Activated CD4-positive, alpha-beta memory T cell treated with anti-CD3 and anti-CD28 coated beads for 36 hours (primary cell): ENCODE results near the gene OR10H5. TPM values are rescaled to one million over a fixed set of nuclear protein-coding genes. Genes with fewer than 3 reads are reported as not detected.
"Not testable (repeated sequence)": the region's sequence is repeated elsewhere in the genome, so short reads cannot be mapped to it uniquely, and the experiment has no call there.

ENCODE experiments used
- CTCF ChIA-PET: fragments of 350-600 bp; sonication (Branson Sonifier 250); formaldehyde crosslinking; loops from one replicate; lab custom pipeline; 2021; ENCODE audit warnings: antibody characterized with exemption, inconsistent platforms; lab: Charles Lee
- POLR2A ChIA-PET: fragments of 350-600 bp; sonication (Branson Sonifier 250); formaldehyde crosslinking; loops from one replicate; lab custom pipeline; 2021; ENCODE audit warnings: antibody characterized with exemption; lab: Charles Lee
- DNase-seq: peaks from one replicate; pipeline ENCODE4 v3.0.0-alpha.2; 2020
- H3K27ac Mint-ChIP-seq: one replicate; pipeline ENCODE4 v1.8.0; 2021; ENCODE audit warnings: mixed read lengths
- H3K27me3 Mint-ChIP-seq: one replicate; pipeline ENCODE4 v1.8.0; 2021; ENCODE audit warnings: mixed read lengths
- H3K36me3 Mint-ChIP-seq: one replicate; pipeline ENCODE4 v1.8.0; 2021; ENCODE audit warnings: mixed read lengths
- H3K4me1 Mint-ChIP-seq: one replicate; pipeline ENCODE4 v1.8.0; 2021; ENCODE audit warnings: low read depth, mixed read lengths
- H3K4me3 Mint-ChIP-seq: one replicate; pipeline ENCODE4 v1.8.0; 2021; ENCODE audit warnings: mild to moderate bottlenecking, mixed read lengths
- H3K9me3 Mint-ChIP-seq: one replicate; pipeline ENCODE4 v1.8.0; 2021; ENCODE audit warnings: mixed read lengths
- intact Hi-C: fragments of 100-400 bp; cut with micrococcal nuclease; formaldehyde crosslinking; loops from one replicate; pipeline ENCODE4 v1.15.1; 2023
- total RNA-seq, 2 experiments: library from RNA; stranded (reverse); gene quantifications; one replicate each; pipeline ENCODE4 v1.2.3, GENCODE V29; 2021

Gene OR10H5
- total RNA-seq: not detected

- H3K4me1 Mint-ChIP-seq: no peaks in the 10 kb centered on the region
- H3K27me3 Mint-ChIP-seq: peaks cover 6% of the 10 kb centered on the region
- intact Hi-C loops: no loop called here
- ChIA-PET CTCF (no interaction called here), POLR2A (no interaction called here)
- no peak within 1 kb of the TSS for H3K4me3 Mint-ChIP-seq
- no peaks in the 10 kb centered on the region for H3K36me3 Mint-ChIP-seq
- H3K27ac Mint-ChIP-seq: no peak within 1 kb of the TSS
- no peaks in the 10 kb centered on the region for H3K9me3 Mint-ChIP-seq
- DNase-seq: no peak
These were observed at the start of gene OR10H5 for GRCh38 chr19:15787611-15788155. OR10H5 (plus strand) TSS chr19:15787661; CDS start chr19:15794049, 6,388 bp downstream.

- Mint-ChIP-seq H3K27me3 (peaks cover 10% of the 10 kb centered on the region), H3K9me3 (peaks cover 17% of the 10 kb centered on the region), H3K27ac (no peak within 1 kb of the TSS), H3K4me1 (no peaks in the 10 kb centered on the region), H3K4me3 (no peak within 1 kb of the TSS), H3K36me3 (peaks cover 7% of the 10 kb centered on the region)
- no peak for DNase-seq
- intact Hi-C loops: no loop called here
- POLR2A ChIA-PET: interaction anchor here (0.7 kb wide), 1 partner anchor 101 kb away, joined by 3 read pairs; no protein-coding TSS in a partner anchor
- CTCF ChIA-PET: no interaction called here
These were observed 49.7 kb upstream of the OR10H5 start, which contains the start of gene OR10H3 for GRCh38 chr19:15737722-15738121. OR10H3 (plus strand) TSS chr19:15737985; CDS start chr19:15741393, 3,408 bp downstream.

- ChIA-PET CTCF (no interaction called here), POLR2A (no interaction called here)
- no peak overlapping the region for H3K4me3 Mint-ChIP-seq
- peaks cover 7% of the 10 kb centered on the region for H3K36me3 Mint-ChIP-seq
- H3K9me3 Mint-ChIP-seq: peaks cover 17% of the 10 kb centered on the region
- no peaks in the 10 kb centered on the region for H3K4me1 Mint-ChIP-seq
- DNase-seq: no peak
- peaks cover 18% of the 10 kb centered on the region for H3K27me3 Mint-ChIP-seq
- no peak overlapping the region for H3K27ac Mint-ChIP-seq
- intact Hi-C loops: no loop called here
These were observed 46.7 kb upstream of the OR10H5 start for GRCh38 chr19:15740785-15741184.

- no peaks in the 10 kb centered on the region for H3K4me1 Mint-ChIP-seq
- no peak overlapping the region for H3K4me3 Mint-ChIP-seq
- intact Hi-C loops: no loop called here
- H3K27me3 Mint-ChIP-seq: peaks cover 37% of the 10 kb centered on the region
- no peak for DNase-seq
- POLR2A ChIA-PET: no interaction called here
- no peaks in the 10 kb centered on the region for H3K9me3 Mint-ChIP-seq
- CTCF ChIA-PET: interaction anchor here (0.6 kb wide), 1 partner anchor 123 kb away, joined by 3 read pairs; no protein-coding TSS in a partner anchor
- no peaks in the 10 kb centered on the region for H3K36me3 Mint-ChIP-seq
- no peak overlapping the region for H3K27ac Mint-ChIP-seq
These were observed 39.2 kb upstream of the OR10H5 start for GRCh38 chr19:15748239-15748638.

- DNase-seq: no peak
- no peak overlapping the region for H3K27ac Mint-ChIP-seq
- peaks cover 6% of the 10 kb centered on the region for H3K9me3 Mint-ChIP-seq
- POLR2A ChIA-PET: no interaction called here
- no peak overlapping the region for H3K4me3 Mint-ChIP-seq
- CTCF ChIA-PET: interaction anchor here (1.1 kb wide), 1 partner anchor 111 kb away, joined by 3 read pairs; no protein-coding TSS in a partner anchor
- no peaks in the 10 kb centered on the region for H3K4me1 Mint-ChIP-seq
- H3K36me3 Mint-ChIP-seq: no peaks in the 10 kb centered on the region
- peaks cover 60% of the 10 kb centered on the region for H3K27me3 Mint-ChIP-seq
- intact Hi-C loops: no loop called here
These were observed 29.1 kb upstream of the OR10H5 start for GRCh38 chr19:15758379-15758778.

GRCh38 chr19:15759962-15760565, 27.4 kb upstream of the OR10H5 start:
- no peak for DNase-seq
- ChIA-PET POLR2A (no interaction called here), CTCF (interaction anchor here (1.3 kb wide), 1 partner anchor 21 kb away, joined by 4 read pairs; no protein-coding TSS in a partner anchor)
- H3K27me3 Mint-ChIP-seq: peaks cover 50% of the 10 kb centered on the region
- H3K36me3 Mint-ChIP-seq: no peaks in the 10 kb centered on the region
- H3K4me3 Mint-ChIP-seq: no peak overlapping the region
- intact Hi-C loops: no loop called here
- H3K9me3 Mint-ChIP-seq: peaks cover 8% of the 10 kb centered on the region
- H3K27ac Mint-ChIP-seq: no peak overlapping the region
- no peaks in the 10 kb centered on the region for H3K4me1 Mint-ChIP-seq

- peaks cover 18% of the 10 kb centered on the region for H3K27me3 Mint-ChIP-seq
- H3K9me3 Mint-ChIP-seq: no peaks in the 10 kb centered on the region
- H3K36me3 Mint-ChIP-seq: no peaks in the 10 kb centered on the region
- ChIA-PET CTCF (no interaction called here), POLR2A (no interaction called here)
- no peak overlapping the region for H3K27ac Mint-ChIP-seq
- DNase-seq: peak; percentile 14
- no peak overlapping the region for H3K4me3 Mint-ChIP-seq
- intact Hi-C loops: no loop called here
- H3K4me1 Mint-ChIP-seq: no peaks in the 10 kb centered on the region
These were observed 17.9 kb upstream of the OR10H5 start for GRCh38 chr19:15769586-15769985.

- POLR2A ChIA-PET: not testable (repeated sequence)
These were observed 13.3 kb upstream of the OR10H5 start for GRCh38 chr19:15774159-15774558.

GRCh38 chr19:15775249-15775648, 12.2 kb upstream of the OR10H5 start:
- Mint-ChIP-seq H3K36me3 (no peaks in the 10 kb centered on the region), H3K9me3 (no peaks in the 10 kb centered on the region), H3K4me3 (no peak overlapping the region), H3K4me1 (no peaks in the 10 kb centered on the region), H3K27ac (no peak overlapping the region), H3K27me3 (peaks cover 17% of the 10 kb centered on the region)
- DNase-seq: no peak
- intact Hi-C loops: no loop called here
- POLR2A ChIA-PET: no interaction called here
- CTCF ChIA-PET: no interaction called here

More at GRCh38 chr19:15774159-15774558, 13.3 kb upstream of the OR10H5 start:
- peaks cover 19% of the 10 kb centered on the region for H3K27me3 Mint-ChIP-seq
- H3K9me3 Mint-ChIP-seq, intact Hi-C loops, CTCF ChIA-PET, DNase-seq, H3K4me3 Mint-ChIP-seq, H3K27ac Mint-ChIP-seq, H3K36me3 Mint-ChIP-seq, H3K4me1 Mint-ChIP-seq: not testable (repeated sequence)

- Mint-ChIP-seq H3K4me1 (no peaks in the 10 kb centered on the region), H3K4me3 (no peak overlapping the region), H3K9me3 (no peaks in the 10 kb centered on the region), H3K27me3 (peaks cover 15% of the 10 kb centered on the region), H3K27ac (no peak overlapping the region), H3K36me3 (no peaks in the 10 kb centered on the region)
- ChIA-PET CTCF (no interaction called here), POLR2A (no interaction called here)
- DNase-seq: no peak
- intact Hi-C loops: no loop called here
These were observed 11.2 kb upstream of the OR10H5 start for GRCh38 chr19:15776264-15776663.

- H3K4me1 Mint-ChIP-seq: no peaks in the 10 kb centered on the region
- no peak overlapping the region for H3K4me3 Mint-ChIP-seq
- H3K9me3 Mint-ChIP-seq: no peaks in the 10 kb centered on the region
- no peak overlapping the region for H3K27ac Mint-ChIP-seq
- ChIA-PET POLR2A (no interaction called here), CTCF (no interaction called here)
- DNase-seq: no peak
- H3K27me3 Mint-ChIP-seq: peaks cover 15% of the 10 kb centered on the region
- H3K36me3 Mint-ChIP-seq: no peaks in the 10 kb centered on the region
- intact Hi-C loops: no loop called here
These were observed 10.2 kb upstream of the OR10H5 start for GRCh38 chr19:15776991-15777970.
